B cell (primary cell): ENCODE data around the gene THSD4. TPM values are rescaled to one million over a fixed set of nuclear protein-coding genes. Genes with fewer than 3 reads are reported as not detected.

ENCODE experiments used
- ATAC-seq: fragments of 200-7000 bp; cut with Tn5 transposase; one replicate; pipeline ENCODE4 v1.10.0; 2021; ENCODE audit warnings: low read depth, mild to moderate bottlenecking, moderate number of reproducible peaks, moderate library complexity
- CTCF ChIA-PET: fragments of 350-600 bp; sonication (Branson Sonifier 250); formaldehyde crosslinking; loops from one replicate; lab custom pipeline; 2021; ENCODE audit warnings: antibody characterized with exemption, inconsistent platforms; lab: Charles Lee
- POLR2A ChIA-PET: fragments of 350-600 bp; sonication (Branson Sonifier 250); formaldehyde crosslinking; loops from one replicate; lab custom pipeline; 2021; ENCODE audit warnings: antibody characterized with exemption; lab: Charles Lee
- DNase-seq: peaks from one replicate; pipeline ENCODE4 v3.0.0; 2013
- H2AFZ ChIP-seq: 2 replicates; pipeline ENCODE4 v1.6.1; 2012; ENCODE audit warnings: mild to moderate bottlenecking, low read depth, low read length; ENCODE audit not compliant: insufficient read depth, poor library complexity, severe bottlenecking
- H3K27ac ChIP-seq, 2 donors: 1 replicate in 1 of 2; 2 replicates in 1 of 2; pipeline ENCODE4 v1.5.1; 2012 to 2013; ENCODE audit warnings: low read length in 2 of 2, mild to moderate bottlenecking in 2 of 2, moderate library complexity in 1 of 2
- H3K27me3 ChIP-seq, 4 experiments: fragments of 200-600 bp in 1 of 4; sonication (generic) in 1 of 4; replicated peaks in 1 of 4; 1 replicate in 2 of 4; 2 replicates in 2 of 4; pipeline versions ENCODE4 v1.6.1 to v1.7.0; 2013 to 2016; ENCODE audit warnings: low read length in 3 of 4, mild to moderate bottlenecking in 2 of 4, mixed read lengths in 1 of 4, moderate library complexity in 1 of 4; ENCODE audit not compliant: insufficient read depth in 4 of 4, control insufficient read depth in 3 of 4; ENCODE audit errors: control extremely low read depth in 1 of 4
- H3K36me3 ChIP-seq, 2 experiments: replicated peaks in 1 of 2; 1 replicate in 1 of 2; 2 replicates in 1 of 2; pipeline versions ENCODE4 v1.6.1 to v1.7.1; 2013; ENCODE audit warnings: low read length in 1 of 2; ENCODE audit not compliant: insufficient read depth in 2 of 2, control insufficient read depth in 1 of 2; ENCODE audit errors: control extremely low read depth in 1 of 2, extremely low read depth in 1 of 2
- H3K4me1 ChIP-seq, 2 donors: fragments of 200-600 bp in 1 of 2; sonication (generic) in 1 of 2; 1 replicate in 1 of 2; 2 replicates in 1 of 2; pipeline versions ENCODE4 v1.5.1 to v1.6.1; 2013 to 2017; ENCODE audit warnings: low read length in 2 of 2; ENCODE audit not compliant: control insufficient read depth in 2 of 2, insufficient read depth in 2 of 2
- H3K4me2 ChIP-seq: replicated peaks from 2 replicates; pipeline ENCODE3; 2012; ENCODE audit warnings: mild to moderate bottlenecking, low read depth, low read length; ENCODE audit not compliant: poor library complexity, severe bottlenecking
- H3K4me3 ChIP-seq, 5 experiments: fragments of 200-600 bp in 1 of 5; sonication (generic) in 1 of 5; 1 replicate in 3 of 5; 2 replicates in 2 of 5; pipeline versions ENCODE4 v1.5.1 to v1.7.0; 2011 to 2016; ENCODE audit warnings: low read length in 4 of 5, mild to moderate bottlenecking in 4 of 5, low read depth in 2 of 5, control low read depth in 1 of 5, moderate library complexity in 1 of 5; ENCODE audit not compliant: insufficient read depth in 1 of 5; ENCODE audit errors: control extremely low read depth in 1 of 5, extremely low read depth in 1 of 5
- H3K79me2 ChIP-seq: fragments of 200-600 bp; sonication (generic); one replicate; pipeline ENCODE4 v1.6.0; 2016; ENCODE audit warnings: low read length; ENCODE audit not compliant: control insufficient read depth, insufficient read depth
- H3K9ac ChIP-seq: fragments of 200-600 bp; sonication (generic); 2 replicates; pipeline ENCODE4 v1.6.1; 2017; ENCODE audit warnings: mild to moderate bottlenecking, low read length, moderate library complexity
- H3K9me3 ChIP-seq, 3 donors: one replicate each; pipeline versions ENCODE4 v1.6.1 to v1.7.1; 2013; ENCODE audit warnings: low read length in 2 of 3; ENCODE audit not compliant: control insufficient read depth in 2 of 3, insufficient read depth in 1 of 3; ENCODE audit errors: control extremely low read depth in 1 of 3
- H4K20me1 ChIP-seq: 2 replicates; pipeline ENCODE4 v1.6.0; 2012; ENCODE audit warnings: mild to moderate bottlenecking, low read length; ENCODE audit not compliant: insufficient read depth, control insufficient read depth, poor library complexity, severe bottlenecking
- H3K27ac Mint-ChIP-seq: one replicate; pipeline ENCODE4 v1.8.0; 2021; ENCODE audit warnings: mixed read lengths
- H3K27me3 Mint-ChIP-seq: one replicate; pipeline ENCODE4 v1.8.0; 2021; ENCODE audit warnings: mixed read lengths
- H3K4me1 Mint-ChIP-seq: one replicate; pipeline ENCODE4 v1.8.0; 2021; ENCODE audit warnings: mixed read lengths
- H3K4me3 Mint-ChIP-seq: one replicate; pipeline ENCODE4 v1.8.0; 2021; ENCODE audit warnings: mixed read lengths
- H3K9me3 Mint-ChIP-seq: one replicate; pipeline ENCODE4 v1.8.0; 2022; ENCODE audit warnings: mixed read lengths; ENCODE audit not compliant: insufficient read depth
- EZH2 ChIP-seq: IDR thresholded peaks from 2 replicates; pipeline ENCODE4 v1.6.1; 2012; ENCODE audit warnings: borderline replicate concordance, low read depth, mild to moderate bottlenecking, moderate library complexity, low read length; ENCODE audit not compliant: insufficient read depth, poor library complexity, severe bottlenecking
- WGBS: methylation state at CpG from one replicate; pipeline ENCODE4 v1.1.5; 2013; ENCODE audit warnings: missing lambda C conversion rate; ENCODE audit not compliant: insufficient coverage; 5-methylcytosine and 5-hydroxymethylcytosine counted together
- intact Hi-C: fragments of 100-400 bp; cut with micrococcal nuclease; formaldehyde crosslinking; loops from one replicate; pipeline ENCODE4 v1.10.0; 2022
- polyA plus RNA-seq: library from polyadenylated mRNA; depleted of rRNA; stranded (reverse); fragments of >200 nt; gene quantifications from 2 replicates; pipeline ENCODE4 v1.2.3, GENCODE V29; 2012
- total RNA-seq, 2 donors: library from RNA; stranded (reverse); fragments of 120-200 nt in 1 of 2; gene quantifications; 1 replicate in 1 of 2; 2 replicates in 1 of 2; pipeline versions ENCODE4 v1.2.3 to v1.2.4, GENCODE V29; 2013 to 2022
- TF ChIP-seq, protein P1 (sequence below): fragments of 200-600 bp; IDR thresholded peaks from one replicate; pipeline ENCODE4 v1.8.0; 2022; ENCODE audit warnings: antibody characterized with exemption, mild to moderate bottlenecking

Gene THSD4
- total and polyA plus RNA-seq, 2 donors (not counting 1 experiment from before 2014, with no cell fraction given), result not detected

DNA sequence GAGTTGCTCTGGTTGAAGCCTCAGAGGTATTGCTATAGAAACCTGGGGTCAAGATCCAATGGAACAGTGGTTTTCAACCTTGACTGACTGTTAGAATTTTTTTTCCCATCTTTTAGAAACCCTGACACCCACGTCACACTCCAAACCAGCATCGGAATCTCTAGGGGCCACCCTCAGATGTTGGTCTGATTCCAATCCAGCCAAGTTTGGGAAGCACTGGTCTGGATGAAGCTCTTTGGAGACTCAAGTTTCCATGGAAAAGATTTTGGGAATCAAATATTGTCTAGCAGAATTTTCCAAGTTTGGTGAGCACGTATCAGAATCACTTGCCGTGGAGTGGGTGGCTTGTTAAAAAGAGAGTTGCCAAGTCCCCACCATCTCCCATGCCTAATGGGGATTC lies 103.8 kb downstream of the THSD4 start:
- Mint-ChIP-seq H3K9me3 (peaks cover 2% of the 10 kb centered on the region), H3K4me3 (no peak overlapping the region), H3K27me3 (peaks cover 15% of the 10 kb centered on the region), H3K4me1 (no peaks in the 10 kb centered on the region), H3K27ac (no peak overlapping the region)
- CTCF ChIA-PET, result no interaction called here
- POLR2A ChIA-PET, result no interaction called here
- no peaks in the 10 kb centered on the region for H3K79me2 ChIP-seq
- intact Hi-C loops, result no loop called here
- DNase-seq, result no peak
- H3K9ac ChIP-seq, result no peak overlapping the region
- TF ChIP-seq, protein P1, sequence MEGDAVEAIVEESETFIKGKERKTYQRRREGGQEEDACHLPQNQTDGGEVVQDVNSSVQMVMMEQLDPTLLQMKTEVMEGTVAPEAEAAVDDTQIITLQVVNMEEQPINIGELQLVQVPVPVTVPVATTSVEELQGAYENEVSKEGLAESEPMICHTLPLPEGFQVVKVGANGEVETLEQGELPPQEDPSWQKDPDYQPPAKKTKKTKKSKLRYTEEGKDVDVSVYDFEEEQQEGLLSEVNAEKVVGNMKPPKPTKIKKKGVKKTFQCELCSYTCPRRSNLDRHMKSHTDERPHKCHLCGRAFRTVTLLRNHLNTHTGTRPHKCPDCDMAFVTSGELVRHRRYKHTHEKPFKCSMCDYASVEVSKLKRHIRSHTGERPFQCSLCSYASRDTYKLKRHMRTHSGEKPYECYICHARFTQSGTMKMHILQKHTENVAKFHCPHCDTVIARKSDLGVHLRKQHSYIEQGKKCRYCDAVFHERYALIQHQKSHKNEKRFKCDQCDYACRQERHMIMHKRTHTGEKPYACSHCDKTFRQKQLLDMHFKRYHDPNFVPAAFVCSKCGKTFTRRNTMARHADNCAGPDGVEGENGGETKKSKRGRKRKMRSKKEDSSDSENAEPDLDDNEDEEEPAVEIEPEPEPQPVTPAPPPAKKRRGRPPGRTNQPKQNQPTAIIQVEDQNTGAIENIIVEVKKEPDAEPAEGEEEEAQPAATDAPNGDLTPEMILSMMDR, result no peak
- TF ChIP-seq EZH2, result no peak
- no peaks in the 10 kb centered on the region for H3K36me3 ChIP-seq
- H4K20me1 ChIP-seq, result no peaks in the 10 kb centered on the region
- peaks cover 0 to 10% (median 0%) of the 10 kb centered on the region in 3 donors for H3K9me3 ChIP-seq
- no peak overlapping the region for H3K4me2 ChIP-seq
- H3K4me3 ChIP-seq, result no peak overlapping the region
- H3K27me3 ChIP-seq, result peaks cover 0 to 2% (median 0%) of the 10 kb centered on the region in 4 experiments
- no peak overlapping the region for H2AFZ ChIP-seq
- H3K27ac ChIP-seq, result no peak overlapping the region
- 94% methylated on average over 2 of the region's 4 CpGs for WGBS
- no peak for ATAC-seq
- H3K4me1 ChIP-seq, result no peaks in the 10 kb centered on the region

DNA sequence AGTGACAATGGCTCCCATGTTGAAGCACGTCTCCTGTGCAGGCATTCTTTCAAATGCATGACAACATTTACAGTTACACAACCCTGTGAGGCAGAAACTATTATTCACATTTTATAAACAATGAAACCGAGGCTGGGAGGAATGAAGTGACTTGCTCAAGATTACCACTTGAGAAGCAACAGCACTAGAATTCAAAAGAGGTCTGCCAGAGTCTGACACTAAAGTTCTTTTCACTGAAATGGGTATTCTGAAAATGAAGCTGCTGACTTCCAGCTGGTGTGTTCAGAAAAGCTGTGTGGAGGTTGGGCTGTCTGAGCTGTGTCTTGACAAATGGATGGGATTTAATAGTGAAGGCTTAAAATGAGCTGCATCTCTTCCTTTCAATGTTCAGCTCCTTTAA lies 104.4 kb downstream of the THSD4 start:
- H3K27me3 Mint-ChIP-seq, result peaks cover 15% of the 10 kb centered on the region

More for the DNA sequence above, 104.4 kb downstream of the THSD4 start:
- no peak overlapping the region for H3K4me3 ChIP-seq
- no peaks in the 10 kb centered on the region for H3K36me3 ChIP-seq
- Mint-ChIP-seq H3K4me1 (no peaks in the 10 kb centered on the region), H3K27ac (no peak overlapping the region), H3K9me3 (peaks cover 2% of the 10 kb centered on the region), H3K4me3 (no peak overlapping the region)
- DNase-seq (no peak), ATAC-seq (no peak)
- intact Hi-C loops, result no loop called here
- H3K79me2 ChIP-seq, result no peaks in the 10 kb centered on the region
- TF ChIP-seq, protein P1, result no peak
- no peaks in the 10 kb centered on the region for H4K20me1 ChIP-seq
- ChIA-PET CTCF (interaction anchor here (1.0 kb wide), 1 partner anchor 12 kb away, joined by 3 read pairs; no protein-coding TSS in a partner anchor), POLR2A (no interaction called here)
- no peak overlapping the region for H3K27ac ChIP-seq
- WGBS, result no CpG with 5 or more reads among the region's 2 CpGs
- H3K9me3 ChIP-seq, result peaks cover 0 to 5% (median 0%) of the 10 kb centered on the region in 3 donors
- H3K4me2 ChIP-seq, result no peak overlapping the region
- H3K4me1 ChIP-seq, result no peaks in the 10 kb centered on the region
- no peak overlapping the region for H3K9ac ChIP-seq
- H2AFZ ChIP-seq, result no peak overlapping the region
- H3K27me3 ChIP-seq, result peaks cover 0 to 2% (median 0%) of the 10 kb centered on the region in 4 experiments
